ENCODE measurements around the gene WNK4.

The WNK4 gene

DNA sequence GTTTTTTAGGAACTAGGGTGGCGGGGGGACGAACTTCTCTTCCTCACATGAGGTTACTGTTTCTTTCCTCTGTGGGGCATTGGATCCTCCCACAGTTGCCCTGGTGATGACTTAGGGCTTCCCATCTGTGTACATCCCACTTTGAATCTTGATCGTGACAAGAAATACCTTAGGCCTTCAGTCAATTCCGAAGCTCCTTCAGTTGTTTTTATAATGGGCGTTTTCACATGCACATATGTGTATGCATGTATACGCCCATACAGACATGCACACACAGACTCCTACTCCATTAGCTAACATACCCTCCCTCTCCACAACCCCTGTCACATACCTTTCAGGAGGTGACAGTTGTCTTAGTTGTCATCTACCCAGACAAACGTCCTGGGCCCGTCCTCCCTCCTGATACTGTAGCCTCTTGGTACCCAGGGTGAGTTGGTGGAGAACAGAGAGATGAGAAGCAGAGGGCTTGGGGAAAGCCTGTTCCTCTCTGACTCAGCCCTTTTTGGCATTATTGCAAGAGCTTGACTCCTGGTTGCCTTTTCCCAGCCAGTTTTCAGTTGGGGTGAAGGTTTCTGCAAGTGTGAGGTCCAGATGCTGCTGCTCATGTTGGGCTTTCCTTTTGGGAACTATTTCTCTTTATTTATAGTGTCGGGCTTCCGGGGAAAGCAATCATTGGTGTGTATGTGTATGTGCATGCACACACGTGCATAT lies 61.7 kb downstream of the WNK4 start:
- no peak for FAIRE-seq

DNA sequence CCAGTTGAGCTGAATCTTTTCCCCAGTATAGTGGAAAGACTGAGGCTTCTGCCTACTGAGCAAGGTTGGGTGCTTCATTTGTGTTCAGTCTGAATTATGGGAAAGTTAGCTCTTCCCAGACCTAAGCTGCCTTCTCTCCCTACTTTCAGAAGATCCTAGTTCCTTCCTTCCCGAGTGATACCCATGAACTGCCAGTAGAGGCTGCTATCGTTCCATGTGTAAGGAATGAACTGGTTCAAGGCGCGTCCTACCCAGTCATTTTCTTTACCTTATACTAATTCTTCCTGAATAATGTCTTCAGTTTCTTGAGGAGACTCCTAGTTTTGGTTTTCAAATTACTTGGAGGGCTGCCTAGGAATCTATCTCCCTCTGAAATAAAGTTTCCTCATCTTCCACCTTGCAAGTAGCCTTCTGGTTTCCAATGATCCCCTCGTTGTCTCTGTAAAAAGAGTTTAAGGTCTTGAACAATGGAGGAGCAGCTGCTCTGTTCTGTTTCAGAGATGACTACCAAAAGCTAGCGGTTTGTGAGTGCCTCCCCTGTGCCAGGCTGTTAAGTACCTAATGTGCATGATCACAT lies 63.0 kb downstream of the WNK4 start:
- FAIRE-seq = peak; percentile 95

DNA sequence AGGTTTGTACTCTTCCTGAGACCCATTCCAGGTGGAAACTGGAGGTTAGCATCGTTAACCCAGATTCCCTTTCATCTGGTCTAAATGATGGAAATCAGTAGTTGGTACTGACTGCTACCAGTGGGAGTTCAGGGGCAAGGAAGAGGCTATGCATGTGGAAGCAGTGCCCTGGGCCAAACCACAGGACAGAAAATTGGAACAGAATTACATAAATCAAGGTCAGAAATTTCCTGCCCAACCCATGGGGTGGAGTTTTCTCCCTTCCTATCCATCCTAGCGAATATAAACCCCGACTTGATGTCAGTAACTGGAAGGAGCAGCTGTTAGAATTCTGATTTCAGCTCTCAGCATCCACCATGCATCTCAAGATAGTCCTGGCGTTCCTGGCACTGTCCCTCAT lies 63.9 kb downstream of the WNK4 start, which contains the start of gene AOC2:
TSS of gene AOC2 (plus strand) at position 310 of the 400 bp plus-strand sequence. CDS start at position 357, 47 bp downstream.
- no peak for FAIRE-seq

DNA sequence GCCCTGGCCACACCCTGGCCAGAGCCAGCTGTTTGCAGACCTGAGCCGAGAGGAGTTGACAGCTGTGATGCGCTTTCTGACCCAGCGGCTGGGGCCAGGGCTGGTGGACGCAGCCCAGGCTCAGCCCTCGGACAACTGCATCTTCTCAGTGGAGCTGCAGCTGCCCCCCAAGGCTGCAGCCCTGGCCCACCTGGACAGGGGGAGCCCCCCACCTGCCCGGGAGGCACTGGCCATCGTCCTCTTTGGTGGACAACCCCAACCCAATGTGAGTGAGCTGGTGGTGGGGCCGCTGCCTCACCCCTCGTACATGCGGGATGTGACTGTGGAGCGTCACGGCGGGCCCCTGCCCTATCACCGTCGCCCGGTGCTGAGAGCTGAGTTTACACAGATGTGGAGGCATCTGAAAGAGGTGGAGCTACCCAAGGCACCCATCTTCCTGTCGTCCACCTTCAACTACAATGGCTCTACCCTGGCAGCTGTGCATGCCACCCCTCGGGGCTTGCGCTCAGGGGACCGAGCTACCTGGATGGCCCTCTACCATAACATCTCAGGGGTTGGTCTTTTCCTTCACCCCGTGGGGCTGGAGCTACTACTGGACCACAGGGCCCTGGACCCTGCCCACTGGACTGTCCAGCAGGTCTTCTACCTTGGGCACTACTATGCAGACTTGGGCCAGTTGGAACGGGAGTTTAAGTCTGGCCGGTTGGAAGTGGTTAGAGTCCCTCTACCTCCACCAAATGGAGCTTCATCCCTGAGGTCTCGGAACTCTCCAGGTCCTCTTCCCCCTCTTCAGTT lies 64.5 kb downstream of the WNK4 start:
- no peak for FAIRE-seq

DNA sequence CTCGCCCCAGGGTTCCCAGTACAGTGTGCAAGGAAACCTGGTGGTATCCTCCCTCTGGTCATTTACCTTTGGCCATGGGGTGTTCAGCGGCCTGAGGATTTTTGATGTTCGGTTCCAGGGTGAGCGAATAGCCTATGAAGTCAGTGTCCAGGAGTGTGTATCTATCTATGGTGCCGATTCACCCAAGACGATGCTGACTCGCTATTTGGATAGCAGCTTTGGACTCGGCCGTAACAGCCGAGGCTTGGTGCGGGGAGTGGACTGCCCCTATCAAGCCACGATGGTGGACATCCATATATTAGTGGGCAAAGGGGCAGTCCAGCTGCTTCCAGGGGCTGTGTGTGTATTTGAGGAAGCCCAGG lies 65.1 kb downstream of the WNK4 start:
- FAIRE-seq = no peak

DNA sequence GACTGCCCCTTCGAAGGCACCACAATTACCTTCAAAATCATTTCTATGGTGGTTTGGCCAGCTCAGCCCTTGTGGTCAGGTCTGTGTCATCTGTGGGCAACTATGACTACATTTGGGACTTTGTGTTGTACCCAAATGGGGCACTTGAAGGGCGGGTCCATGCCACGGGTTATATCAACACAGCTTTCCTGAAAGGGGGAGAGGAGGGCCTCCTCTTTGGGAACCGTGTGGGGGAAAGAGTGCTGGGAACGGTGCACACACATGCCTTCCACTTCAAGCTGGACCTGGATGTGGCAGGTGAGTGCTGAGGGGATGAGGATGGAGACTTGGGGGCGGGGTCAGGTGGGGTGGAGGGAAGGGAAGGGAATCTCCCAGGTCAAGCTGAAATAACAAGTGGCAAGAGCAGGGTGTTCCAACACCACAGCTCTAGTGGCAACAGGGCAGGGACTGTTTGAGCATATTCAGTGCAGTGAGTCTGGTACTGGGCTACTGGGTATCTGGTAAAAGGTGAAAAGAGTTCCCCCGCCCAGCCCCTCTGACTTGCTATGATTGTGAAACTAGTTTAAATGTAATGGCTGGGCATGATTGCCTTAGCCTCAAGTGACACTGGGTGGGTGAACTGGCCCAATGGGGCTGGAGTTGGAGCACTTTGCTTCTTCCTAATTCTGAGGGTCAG lies 65.6 kb downstream of the WNK4 start:
- FAIRE-seq = no peak
